A673 (cell line): Measurements from ENCODE around the gene HSDL2.
"Not testable (repeated sequence)": the region's sequence is repeated elsewhere in the genome, so short reads cannot be mapped to it uniquely, and the experiment has no call there.

Source experiments
- CTCF ChIP-seq: fragments of 300-800, 200-600 bp; sonication (generic); conservative IDR thresholded peaks from 2 replicates; pipeline ENCODE4 v1.5.1; 2017; ENCODE audit warnings: low read depth, mild to moderate bottlenecking, antibody characterized with exemption, low read length, moderate library complexity, mixed read lengths
- EZH2 ChIP-seq: fragments of 200-600 bp; sonication (generic); IDR thresholded peaks from 2 replicates; pipeline ENCODE4 v1.6.1; 2017; ENCODE audit warnings: borderline replicate concordance, low read depth, mild to moderate bottlenecking, mixed read lengths, antibody characterized with exemption, low read length; ENCODE audit not compliant: poor library complexity, severe bottlenecking

DNA sequence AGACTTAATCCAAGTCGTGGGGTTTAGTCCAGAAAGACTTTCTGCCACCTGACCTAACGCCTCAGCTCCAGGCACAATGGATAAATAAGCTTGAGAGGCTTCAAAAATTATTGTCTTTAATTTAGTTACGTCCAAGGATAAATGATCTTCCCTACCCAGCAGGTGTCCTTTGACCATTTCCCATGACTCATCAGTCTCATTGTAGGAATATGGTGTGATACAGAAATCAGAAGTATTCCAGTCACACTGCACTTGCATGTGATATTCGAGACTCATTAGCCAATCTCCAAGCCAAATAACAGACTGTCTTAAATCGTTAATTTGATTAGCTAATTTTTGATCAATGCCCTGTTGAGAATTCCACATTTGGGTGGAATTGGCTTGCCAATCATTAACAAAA is 13.2 kb downstream of the HSDL2 start:
- TF ChIP-seq CTCF, EZH2: not testable (repeated sequence)
